Measurements from ENCODE around the gene PSMB11. TPM values are rescaled to one million over a fixed set of nuclear protein-coding genes. Genes with fewer than 3 reads are reported as not detected.
A peak's percentile ranks its signal among the peaks of the same experiment; 100 is the strongest.

The PSMB11 gene
- total RNA-seq, 2 experiments from 2014 or later = not detected

DNA sequence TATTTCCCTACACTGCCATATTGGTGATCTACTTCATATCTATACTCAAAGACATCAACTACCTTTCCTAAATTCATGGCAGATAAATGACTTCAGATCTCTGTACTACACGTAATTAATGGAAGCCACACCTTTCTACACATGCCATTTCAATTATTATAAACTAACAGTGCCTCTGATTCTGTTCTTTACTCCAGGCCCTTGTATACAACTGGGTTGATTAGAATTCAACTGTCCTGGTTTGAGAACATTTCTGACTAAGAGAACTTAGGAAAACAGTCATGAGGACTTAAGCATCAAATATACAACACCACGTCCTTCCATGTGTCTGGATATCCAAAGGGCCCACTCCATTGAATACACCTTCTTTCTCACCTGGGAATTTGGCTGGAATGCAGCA, 51.1 kb downstream of the PSMB11 start:
- no peak for DNase-seq
- Mint-ChIP-seq H3K4me3 (peak overlapping the region; percentile 43), H3K9me3 (no peaks in the 10 kb centered on the region), H3K4me1 (ENCODE audit: low read depth) (peaks cover 50% of the 10 kb centered on the region), H3K27me3 (no peaks in the 10 kb centered on the region), H3K36me3 (peaks cover 47% of the 10 kb centered on the region), H3K27ac (peak overlapping the region; percentile 74)
- ChIA-PET CTCF (interaction anchor here (1.2 to 3.6 kb wide), 4 partner anchors 16 to 110 kb away, joined by 3 to 42 read pairs (median 10); partner anchors contain the start of gene AJUBA), POLR2A (interaction anchor here (1.2 kb wide), 1 partner anchor 14 kb away, joined by 3 read pairs; no protein-coding TSS in a partner anchor)
- intact Hi-C loops (cut with micrococcal nuclease) = no loop called here

DNA sequence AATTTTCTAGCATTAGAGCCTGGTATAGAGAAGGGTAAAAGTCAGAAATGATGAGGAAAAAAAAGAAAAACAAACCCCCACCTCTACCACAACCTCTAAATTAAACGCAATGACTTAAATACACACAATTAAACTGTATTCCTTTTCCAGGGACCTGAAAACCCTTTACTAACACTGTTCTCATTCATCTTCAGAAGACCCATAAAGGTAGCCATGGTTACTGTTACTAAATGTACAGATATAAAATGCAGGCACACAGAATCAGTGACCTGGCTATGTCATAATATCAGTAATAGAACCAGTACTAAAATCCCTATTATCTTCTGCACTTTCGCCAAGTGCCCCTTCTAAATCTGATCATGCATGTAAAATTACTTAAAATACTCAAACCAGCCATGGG, 51.5 kb downstream of the PSMB11 start:
- no peaks in the 10 kb centered on the region for H3K27me3 Mint-ChIP-seq
- peaks cover 50% of the 10 kb centered on the region for H3K4me1 Mint-ChIP-seq (ENCODE audit: low read depth)
- no peak overlapping the region for H3K4me3 Mint-ChIP-seq
- intact Hi-C loops (cut with micrococcal nuclease) = no loop called here
- peaks cover 46% of the 10 kb centered on the region for H3K36me3 Mint-ChIP-seq
- POLR2A ChIA-PET = interaction anchor here (1.8 kb wide), 1 partner anchor 26 kb away, joined by 8 read pairs; no protein-coding TSS in a partner anchor
- CTCF ChIA-PET = interaction anchor here (2.3 to 3.4 kb wide), 6 partner anchors 8 to 207 kb away, joined by 11 to 64 read pairs (median 34); no protein-coding TSS in a partner anchor
- no peaks in the 10 kb centered on the region for H3K9me3 Mint-ChIP-seq
- peak overlapping the region; percentile 74 for H3K27ac Mint-ChIP-seq
- no peak for DNase-seq

Other genes starting within 250 kb of the PSMB11 start
- under 1 TPM; 0.10 to 0.34 TPM for gene SLC7A7, start 226.8 kb upstream of the PSMB11 start, total RNA-seq
- gene MRPL52, start 212.3 kb upstream of the PSMB11 start, total RNA-seq = 100 to 1,000 TPM; 152 to 156 TPM
- 1 to 10 TPM; 1.1 to 1.4 TPM for gene MMP14, start 205.6 kb upstream of the PSMB11 start, total RNA-seq
- 10 to 100 TPM; 62.4 to 64.3 TPM for gene LRP10, start 170.5 kb upstream of the PSMB11 start, total RNA-seq
- gene REM2, start 159.0 kb upstream of the PSMB11 start, total RNA-seq = under 1 TPM; 0.36 to 0.77 TPM
- 10 to 100 TPM; 55.0 to 56.0 TPM for gene RBM23, start 123.1 kb upstream of the PSMB11 start, total RNA-seq
- 100 to 1,000 TPM in 1 of 2 experiments, 10 to 100 TPM in 1; 85.6 to 100 TPM for gene PRMT5, start 112.8 kb upstream of the PSMB11 start, total RNA-seq
- gene HAUS4, start 85.1 kb upstream of the PSMB11 start, total RNA-seq = 10 to 100 TPM; 84.4 to 86.6 TPM
- gene AJUBA, start 59.7 kb upstream of the PSMB11 start, total RNA-seq = 1 to 10 TPM; 1.5 to 1.7 TPM
- gene C14orf93, start 32.1 kb upstream of the PSMB11 start, total RNA-seq = 10 to 100 TPM in 1 of 2 experiments, 1 to 10 TPM in 1; 7.5 to 10.8 TPM
- 100 to 1,000 TPM; 116 to 119 TPM for gene PSMB5, start 7.3 kb upstream of the PSMB11 start, total RNA-seq
- 1 to 10 TPM in 1 of 2 experiments, under 1 TPM in 1; 1.00 to 1.1 TPM for gene CDH24, start 15.3 kb downstream of the PSMB11 start, total RNA-seq
- 100 to 1,000 TPM; 148 to 157 TPM for gene ACIN1, start 52.9 kb downstream of the PSMB11 start, total RNA-seq
- 10 to 100 TPM; 58.0 to 62.8 TPM for gene C14orf119, start 53.3 kb downstream of the PSMB11 start, total RNA-seq
- not detected for gene CIROP, start 62.8 kb downstream of the PSMB11 start, total RNA-seq
- gene CEBPE, start 77.0 kb downstream of the PSMB11 start, total RNA-seq = under 1 TPM; 0.19 to 0.34 TPM
- gene SLC7A8, start 141.4 kb downstream of the PSMB11 start, total RNA-seq = 1 to 10 TPM in 1 of 2 experiments, under 1 TPM in 1; 0.83 to 1.7 TPM
- gene RNF212B, start 195.7 kb downstream of the PSMB11 start, total RNA-seq = not detected
- 10 to 100 TPM; 12.3 to 13.0 TPM for gene HOMEZ, start 243.9 kb downstream of the PSMB11 start, total RNA-seq